GM21528 (cell line): ENCODE measurements around the gene DBN1.

Experiments used
- ATAC-seq: cut with Tn5 transposase; IDR thresholded peaks from one replicate; pipeline ENCODE4 v1.9.1; 2021; ENCODE audit warnings: mild to moderate bottlenecking, moderate library complexity; ENCODE audit not compliant: unreplicated experiment, low FRiP score

Gene DBN1

DNA sequence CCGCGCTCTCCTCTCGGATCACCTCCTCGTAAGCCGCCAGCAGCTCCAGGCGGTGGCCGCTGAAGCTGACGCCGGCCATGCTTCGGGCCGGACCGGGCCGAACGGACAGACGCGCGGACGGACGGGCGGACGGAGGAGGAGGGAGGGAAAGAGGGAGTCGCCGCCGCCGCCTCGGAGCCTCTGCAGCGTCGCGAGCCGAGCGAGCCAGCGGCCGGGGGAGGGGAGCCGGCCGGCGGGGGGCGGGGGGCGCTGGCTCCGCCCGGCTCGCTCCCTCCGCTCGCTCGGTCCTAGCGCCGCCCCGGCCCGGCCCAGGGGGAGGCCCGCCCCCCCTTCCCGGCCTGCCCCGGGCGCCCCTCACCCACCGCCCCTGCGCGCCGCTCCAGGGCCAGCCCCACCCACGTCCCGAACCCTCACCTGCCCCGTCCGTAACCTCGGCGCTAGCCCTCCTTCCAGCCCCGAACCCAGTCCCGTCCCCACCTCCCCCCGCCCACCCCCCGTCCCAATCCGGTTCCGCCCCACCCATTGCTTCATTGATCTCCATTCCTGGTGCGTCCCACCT is at the start of gene DBN1:
Gene DBN1 (minus strand): TSS at position 192 of the 559 bp plus-strand sequence. CDS start 113 bp downstream, at position 79.
- ATAC-seq = no peak

- ATAC-seq = no peak
These were observed 47.6 kb upstream of the DBN1 start for GRCh38 chr5:177520916-177521513.

GRCh38 chr5:177520271-177520670 is 46.8 kb upstream of the DBN1 start:
- ATAC-seq = no peak

GRCh38 chr5:177519463-177520235 is 46.2 kb upstream of the DBN1 start:
- ATAC-seq = no peak

DNA sequence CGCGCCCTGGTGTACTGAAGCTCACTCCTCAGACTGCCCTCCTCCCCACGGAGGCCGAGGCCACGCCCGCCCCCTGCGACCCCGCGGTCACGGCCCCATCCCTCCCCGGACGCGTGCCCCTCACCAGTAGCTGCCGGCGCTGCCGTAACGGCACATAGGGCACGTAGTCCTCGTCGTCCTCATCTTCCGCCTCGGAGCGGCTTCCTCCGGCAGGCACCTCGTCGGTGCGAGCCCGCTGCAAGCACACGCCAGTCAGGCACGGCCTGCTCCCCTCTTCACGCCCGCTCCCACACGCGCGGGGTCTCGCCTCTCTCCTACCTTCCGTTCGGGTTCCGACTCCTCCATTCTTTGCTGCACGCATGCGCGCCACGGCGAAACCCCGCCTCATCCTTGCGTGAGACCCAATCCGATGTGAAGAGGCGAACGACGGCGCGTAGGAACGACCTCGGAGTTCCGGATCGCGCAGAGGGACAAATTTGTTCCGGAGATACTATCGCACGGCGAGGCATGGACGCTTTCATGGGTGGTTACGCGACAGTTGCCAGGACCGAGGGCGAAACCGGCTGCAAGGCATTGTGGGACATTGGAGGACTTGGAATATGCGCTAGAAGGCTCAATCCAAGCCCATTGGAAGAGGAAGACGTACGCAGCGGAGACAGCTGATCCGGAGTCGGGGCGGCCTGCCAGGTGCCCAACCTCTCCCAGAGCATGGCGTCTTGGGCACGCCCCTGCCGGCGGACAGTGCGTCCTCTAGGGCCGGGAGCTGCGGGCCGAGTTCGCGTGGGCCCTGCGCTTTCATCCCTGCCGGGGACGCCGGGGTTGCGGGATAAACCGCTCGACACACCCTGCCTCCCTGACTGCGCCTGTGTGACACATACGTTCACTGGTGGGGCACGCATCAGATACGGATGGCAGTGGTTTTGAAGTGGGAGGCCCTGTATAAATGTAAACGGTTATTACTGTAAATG is 43.5 kb upstream of the DBN1 start, which contains the start of gene DDX41:
Gene DDX41 (minus strand): TSS at position 361 of the 968 bp plus-strand sequence. CDS start 16 bp downstream, at position 345.
- ATAC-seq = peak; percentile 73

- no peak for ATAC-seq
These were observed 42.1 kb upstream of the DBN1 start for GRCh38 chr5:177515580-177515979.

- ATAC-seq = no peak
These were observed 41.1 kb upstream of the DBN1 start for GRCh38 chr5:177514541-177514940.

- no peak for ATAC-seq
These were observed 40.1 kb upstream of the DBN1 start for GRCh38 chr5:177513500-177513899.

DNA sequence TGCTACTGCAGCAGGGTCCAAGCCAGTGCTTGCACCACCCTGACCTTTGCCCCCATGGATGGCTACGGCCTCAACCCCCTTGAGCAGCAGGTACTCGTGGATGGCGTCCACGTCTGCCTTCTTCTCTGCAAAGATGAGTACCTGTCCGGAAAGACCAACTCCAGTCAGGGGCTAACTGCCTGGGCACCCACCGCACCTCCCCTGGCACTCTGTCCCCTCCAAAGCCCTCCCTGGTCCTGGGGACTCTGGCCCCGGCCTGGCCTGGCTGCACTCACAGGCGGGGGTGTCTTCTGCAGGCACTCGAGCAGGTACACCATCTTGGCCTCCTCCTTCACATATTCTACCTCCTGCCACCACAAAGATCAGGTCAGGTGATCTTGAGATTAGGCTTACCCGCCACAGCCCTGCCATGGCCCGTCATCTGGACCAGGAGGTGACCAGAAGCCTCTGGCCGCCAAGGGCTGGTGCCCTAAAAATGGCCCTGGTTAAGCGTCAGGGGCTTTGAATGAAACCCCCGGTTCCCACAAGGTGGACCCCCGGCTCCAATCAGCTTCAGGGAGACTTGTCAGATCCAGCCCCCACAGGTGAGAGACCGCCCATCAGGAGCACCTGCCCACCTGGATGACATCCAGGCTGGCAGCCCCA is 39.4 kb upstream of the DBN1 start:
- no peak for ATAC-seq

DNA sequence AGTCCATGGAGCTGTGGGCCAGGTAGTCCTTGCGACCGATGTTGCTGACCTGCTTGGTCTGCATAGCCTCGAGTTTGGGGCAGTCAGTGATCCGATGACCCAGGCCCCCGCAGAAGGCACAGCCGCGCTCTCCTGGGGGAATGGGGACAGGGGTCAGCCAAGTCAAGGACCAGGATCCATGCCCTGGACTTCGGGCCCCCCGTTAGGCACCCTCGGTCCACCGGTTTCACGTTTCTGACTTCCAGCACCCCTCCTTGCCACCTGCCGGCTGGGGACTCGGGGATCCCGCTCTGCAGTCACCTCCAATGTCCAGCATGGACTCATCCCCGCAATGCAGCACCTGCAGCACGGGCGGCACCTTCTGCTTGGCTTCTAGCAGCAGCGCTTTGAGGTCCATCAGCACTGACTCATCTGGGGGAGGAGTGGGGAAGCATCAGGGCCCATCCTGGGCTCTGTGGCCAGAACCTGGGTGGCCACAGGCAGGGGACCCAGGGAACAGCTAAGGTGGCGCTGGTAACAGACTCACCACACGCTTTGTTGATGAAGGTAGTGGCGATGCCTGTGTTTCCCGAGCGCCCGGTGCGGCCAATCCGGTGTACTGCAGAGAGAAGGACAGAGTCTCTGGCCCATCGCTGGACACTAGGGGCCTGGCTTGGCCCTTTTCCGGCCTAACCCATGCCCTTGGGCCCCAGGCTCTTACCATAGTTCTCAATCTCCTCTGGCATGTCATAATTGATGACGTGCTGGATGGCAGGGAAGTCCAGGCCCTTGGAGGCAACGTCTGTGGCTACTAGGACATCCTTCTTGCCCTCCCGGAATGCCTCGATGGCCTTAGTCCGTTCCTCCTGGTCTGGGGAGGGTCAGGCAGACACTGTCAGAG is 38.6 kb upstream of the DBN1 start:
- no peak for ATAC-seq

DNA sequence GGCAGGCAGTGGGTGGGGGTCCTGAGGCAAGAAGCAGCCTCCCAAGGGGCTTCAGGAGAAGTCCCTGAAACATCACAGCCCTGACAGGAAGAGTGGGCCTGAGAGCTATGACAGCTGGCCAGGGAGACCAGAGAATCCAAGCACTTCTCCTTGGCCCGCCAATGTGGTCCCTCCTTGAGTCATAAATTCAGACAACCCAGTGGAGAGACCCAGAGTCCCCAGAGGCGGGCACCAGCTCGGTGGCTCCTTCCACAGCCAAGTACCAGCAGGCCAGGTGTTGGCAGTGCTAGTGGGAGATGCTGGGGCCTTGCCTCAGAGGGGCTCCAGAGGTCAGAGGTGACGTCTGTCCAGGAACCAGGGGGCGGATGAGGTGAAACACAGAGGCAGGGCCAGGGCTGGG is 37.7 kb upstream of the DBN1 start:
- no peak for ATAC-seq

GRCh38 chr5:177510567-177511053 is 37.2 kb upstream of the DBN1 start:
- ATAC-seq = no peak

DNA sequence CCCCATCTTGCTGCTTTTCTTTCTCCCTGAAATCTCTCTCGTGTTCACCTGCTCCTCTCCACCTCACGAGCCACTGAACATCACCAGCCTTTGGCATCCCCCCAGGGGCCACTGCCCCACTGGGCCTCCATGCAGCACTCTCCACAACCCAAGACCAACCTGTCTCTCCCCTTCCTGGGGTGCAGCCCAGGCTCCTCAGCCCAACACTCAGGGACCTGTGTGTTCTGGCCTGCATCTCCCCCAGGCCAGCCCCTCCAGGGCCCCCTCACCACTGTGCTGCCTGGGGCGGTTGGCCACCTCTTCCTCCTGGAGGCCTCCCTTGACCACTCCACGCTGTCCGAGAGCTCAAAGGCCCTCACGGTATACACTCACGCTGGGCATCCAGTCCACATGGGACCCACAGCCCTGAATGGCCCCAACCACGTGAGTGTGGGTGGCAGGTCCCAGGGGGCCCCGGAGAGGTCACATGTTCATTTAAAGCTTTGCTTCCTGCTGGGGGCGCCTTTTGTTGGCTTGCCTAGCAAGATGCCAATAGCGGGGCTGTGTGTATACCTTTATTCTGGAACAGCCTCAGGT is 36.6 kb upstream of the DBN1 start:
- ATAC-seq = peak; percentile 30

DNA sequence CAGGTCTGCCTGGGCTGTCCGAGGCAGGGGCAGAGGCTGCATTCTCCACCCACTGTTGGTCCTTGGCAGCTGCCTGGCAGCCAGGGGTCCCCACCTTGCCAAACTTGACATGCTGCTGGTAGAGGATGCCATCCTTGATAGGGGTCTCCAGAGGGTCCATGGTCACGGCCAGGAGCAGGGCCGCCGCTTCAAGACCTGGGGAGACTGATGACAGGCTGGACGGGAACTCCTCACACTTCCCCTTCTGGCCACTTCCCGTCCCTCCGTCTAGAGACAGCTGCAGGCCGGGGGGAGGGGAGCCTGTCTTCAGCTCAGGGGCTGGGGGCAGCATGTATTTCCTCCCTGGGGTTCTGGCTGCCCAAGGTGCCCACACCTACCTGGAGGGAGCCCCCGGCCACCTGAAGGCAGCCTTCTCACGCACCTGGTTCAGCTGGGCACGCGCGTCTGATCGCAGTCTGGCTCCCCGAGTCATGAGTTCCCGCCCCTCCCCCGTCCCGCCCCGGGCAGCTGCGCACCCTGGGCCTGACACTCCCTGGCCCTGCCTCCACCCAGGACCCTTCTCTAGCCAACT is 36.0 kb upstream of the DBN1 start, which contains the start of gene DOK3:
Gene DOK3 (minus strand): TSS at position 446 of the 571 bp plus-strand sequence. CDS start 286 bp downstream, at position 160.
- ATAC-seq = peak; percentile 4

- ATAC-seq = peak; percentile 34
These were observed 35.4 kb upstream of the DBN1 start for GRCh38 chr5:177508837-177509236.

- no peak for ATAC-seq
These were observed 34.8 kb upstream of the DBN1 start for GRCh38 chr5:177508221-177508611.

DNA sequence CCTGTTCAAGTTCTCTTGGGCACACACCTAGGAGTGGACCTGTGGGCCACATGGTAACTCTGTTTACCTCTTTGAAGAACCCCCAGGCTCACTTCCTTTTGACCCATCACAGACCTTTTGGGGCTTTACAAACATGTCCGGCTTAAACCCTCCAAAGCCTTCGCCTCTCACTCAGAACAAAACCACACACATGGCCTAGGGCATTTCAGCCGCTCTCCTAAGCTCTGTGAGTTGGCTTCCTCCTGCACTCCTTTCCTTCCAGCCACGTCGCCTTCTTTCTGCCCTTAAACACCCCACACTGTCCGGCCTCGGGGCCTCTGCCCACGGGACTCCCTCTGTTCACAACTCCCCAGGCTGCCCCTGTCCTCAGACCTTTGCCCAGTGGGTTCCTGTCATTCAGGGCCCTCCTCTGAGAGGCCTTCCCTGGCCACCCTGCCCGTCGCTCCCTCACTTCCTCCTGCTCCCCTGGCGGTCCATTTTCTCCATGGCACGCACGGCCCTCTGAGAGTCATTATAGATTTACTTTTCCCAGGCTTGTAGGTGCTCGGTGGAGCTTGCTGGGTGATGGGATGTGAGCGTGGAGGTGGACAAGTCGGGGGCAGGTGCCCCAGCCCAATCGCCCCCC is 34.3 kb upstream of the DBN1 start:
- ATAC-seq = no peak

GRCh38 chr5:177507165-177507564 is 33.7 kb upstream of the DBN1 start:
- ATAC-seq = no peak
